ENCODE results near the gene ARHGAP27. TPM values are rescaled to one million over a fixed set of nuclear protein-coding genes. Genes with fewer than 3 reads are reported as not detected.

Gene ARHGAP27
- total and polyA plus RNA-seq, 2 of the 13 experiments (the other 11 are each of a cell fraction or from before 2014, with no cell fraction given) = 15.5 to 18.9 TPM

DNA sequence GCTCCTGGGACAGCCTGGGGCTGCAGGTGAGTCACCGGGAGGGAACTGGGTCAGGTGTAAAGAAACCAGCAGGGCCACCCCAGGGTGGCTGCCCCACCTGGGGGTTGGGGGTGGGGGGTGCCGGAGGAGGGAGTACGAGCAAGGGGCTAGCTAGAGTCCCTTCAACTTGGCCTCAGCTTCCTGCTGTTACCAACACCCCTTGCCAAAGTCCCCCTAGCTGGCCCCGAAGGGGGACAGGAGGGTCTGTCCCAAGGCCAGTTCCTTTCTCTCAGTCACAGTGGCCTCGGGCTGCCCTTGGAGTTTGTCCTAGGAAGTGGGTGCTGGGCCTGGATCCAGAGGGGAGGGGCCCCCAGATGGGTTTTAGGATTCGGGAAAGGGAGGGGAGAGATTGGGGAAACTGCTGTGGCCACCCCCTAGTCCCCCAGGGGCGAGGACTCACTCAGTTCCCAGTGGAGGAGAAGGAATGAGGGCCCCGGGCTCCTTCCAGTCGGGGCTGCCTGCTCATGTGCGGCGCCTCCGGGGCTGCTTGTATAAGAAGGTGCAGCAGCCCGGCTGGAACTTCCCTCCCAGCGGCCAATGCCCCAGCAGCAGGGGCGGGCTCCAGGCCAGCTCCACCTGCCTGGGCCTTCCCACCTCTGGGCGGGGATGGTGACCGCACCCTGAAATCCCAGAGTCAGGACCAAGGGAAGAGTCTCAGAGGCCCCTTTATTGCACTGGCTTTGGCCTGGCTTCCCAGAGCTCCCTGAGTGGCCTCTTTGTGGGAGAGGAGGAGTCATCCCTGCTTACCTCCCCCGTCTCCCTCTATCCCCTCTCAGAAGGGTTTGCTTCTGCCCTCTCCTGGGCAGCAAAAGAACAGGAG lies 7.3 kb downstream of the ARHGAP27 start (continued):
- TF ChIP-seq, protein P1, sequence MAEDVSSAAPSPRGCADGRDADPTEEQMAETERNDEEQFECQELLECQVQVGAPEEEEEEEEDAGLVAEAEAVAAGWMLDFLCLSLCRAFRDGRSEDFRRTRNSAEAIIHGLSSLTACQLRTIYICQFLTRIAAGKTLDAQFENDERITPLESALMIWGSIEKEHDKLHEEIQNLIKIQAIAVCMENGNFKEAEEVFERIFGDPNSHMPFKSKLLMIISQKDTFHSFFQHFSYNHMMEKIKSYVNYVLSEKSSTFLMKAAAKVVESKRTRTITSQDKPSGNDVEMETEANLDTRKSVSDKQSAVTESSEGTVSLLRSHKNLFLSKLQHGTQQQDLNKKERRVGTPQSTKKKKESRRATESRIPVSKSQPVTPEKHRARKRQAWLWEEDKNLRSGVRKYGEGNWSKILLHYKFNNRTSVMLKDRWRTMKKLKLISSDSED (CRISPR knock-in tag; IDR thresholded peaks at IDR 0.05) = no peak
- TF ChIP-seq ZBTB21 (CRISPR knock-in tag; IDR thresholded peaks at IDR 0.05) = no peak
- TF ChIP-seq GTF3A (CRISPR knock-in tag; conservative IDR thresholded peaks at IDR 0.05) = no peak
- TF ChIP-seq, protein P2, sequence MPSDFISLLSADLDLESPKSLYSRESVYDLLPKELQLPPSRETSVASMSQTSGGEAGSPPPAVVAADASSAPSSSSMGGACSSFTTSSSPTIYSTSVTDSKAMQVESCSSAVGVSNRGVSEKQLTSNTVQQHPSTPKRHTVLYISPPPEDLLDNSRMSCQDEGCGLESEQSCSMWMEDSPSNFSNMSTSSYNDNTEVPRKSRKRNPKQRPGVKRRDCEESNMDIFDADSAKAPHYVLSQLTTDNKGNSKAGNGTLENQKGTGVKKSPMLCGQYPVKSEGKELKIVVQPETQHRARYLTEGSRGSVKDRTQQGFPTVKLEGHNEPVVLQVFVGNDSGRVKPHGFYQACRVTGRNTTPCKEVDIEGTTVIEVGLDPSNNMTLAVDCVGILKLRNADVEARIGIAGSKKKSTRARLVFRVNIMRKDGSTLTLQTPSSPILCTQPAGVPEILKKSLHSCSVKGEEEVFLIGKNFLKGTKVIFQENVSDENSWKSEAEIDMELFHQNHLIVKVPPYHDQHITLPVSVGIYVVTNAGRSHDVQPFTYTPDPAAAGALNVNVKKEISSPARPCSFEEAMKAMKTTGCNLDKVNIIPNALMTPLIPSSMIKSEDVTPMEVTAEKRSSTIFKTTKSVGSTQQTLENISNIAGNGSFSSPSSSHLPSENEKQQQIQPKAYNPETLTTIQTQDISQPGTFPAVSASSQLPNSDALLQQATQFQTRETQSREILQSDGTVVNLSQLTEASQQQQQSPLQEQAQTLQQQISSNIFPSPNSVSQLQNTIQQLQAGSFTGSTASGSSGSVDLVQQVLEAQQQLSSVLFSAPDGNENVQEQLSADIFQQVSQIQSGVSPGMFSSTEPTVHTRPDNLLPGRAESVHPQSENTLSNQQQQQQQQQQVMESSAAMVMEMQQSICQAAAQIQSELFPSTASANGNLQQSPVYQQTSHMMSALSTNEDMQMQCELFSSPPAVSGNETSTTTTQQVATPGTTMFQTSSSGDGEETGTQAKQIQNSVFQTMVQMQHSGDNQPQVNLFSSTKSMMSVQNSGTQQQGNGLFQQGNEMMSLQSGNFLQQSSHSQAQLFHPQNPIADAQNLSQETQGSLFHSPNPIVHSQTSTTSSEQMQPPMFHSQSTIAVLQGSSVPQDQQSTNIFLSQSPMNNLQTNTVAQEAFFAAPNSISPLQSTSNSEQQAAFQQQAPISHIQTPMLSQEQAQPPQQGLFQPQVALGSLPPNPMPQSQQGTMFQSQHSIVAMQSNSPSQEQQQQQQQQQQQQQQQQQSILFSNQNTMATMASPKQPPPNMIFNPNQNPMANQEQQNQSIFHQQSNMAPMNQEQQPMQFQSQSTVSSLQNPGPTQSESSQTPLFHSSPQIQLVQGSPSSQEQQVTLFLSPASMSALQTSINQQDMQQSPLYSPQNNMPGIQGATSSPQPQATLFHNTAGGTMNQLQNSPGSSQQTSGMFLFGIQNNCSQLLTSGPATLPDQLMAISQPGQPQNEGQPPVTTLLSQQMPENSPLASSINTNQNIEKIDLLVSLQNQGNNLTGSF (CRISPR knock-in tag; IDR thresholded peaks at IDR 0.05) = no peak
- TF ChIP-seq, protein P3, sequence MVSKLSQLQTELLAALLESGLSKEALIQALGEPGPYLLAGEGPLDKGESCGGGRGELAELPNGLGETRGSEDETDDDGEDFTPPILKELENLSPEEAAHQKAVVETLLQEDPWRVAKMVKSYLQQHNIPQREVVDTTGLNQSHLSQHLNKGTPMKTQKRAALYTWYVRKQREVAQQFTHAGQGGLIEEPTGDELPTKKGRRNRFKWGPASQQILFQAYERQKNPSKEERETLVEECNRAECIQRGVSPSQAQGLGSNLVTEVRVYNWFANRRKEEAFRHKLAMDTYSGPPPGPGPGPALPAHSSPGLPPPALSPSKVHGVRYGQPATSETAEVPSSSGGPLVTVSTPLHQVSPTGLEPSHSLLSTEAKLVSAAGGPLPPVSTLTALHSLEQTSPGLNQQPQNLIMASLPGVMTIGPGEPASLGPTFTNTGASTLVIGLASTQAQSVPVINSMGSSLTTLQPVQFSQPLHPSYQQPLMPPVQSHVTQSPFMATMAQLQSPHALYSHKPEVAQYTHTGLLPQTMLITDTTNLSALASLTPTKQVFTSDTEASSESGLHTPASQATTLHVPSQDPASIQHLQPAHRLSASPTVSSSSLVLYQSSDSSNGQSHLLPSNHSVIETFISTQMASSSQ (IDR thresholded peaks at IDR 0.05; ENCODE audit: low read depth) = no peak
- TF ChIP-seq, protein P3 (CRISPR knock-in tag; IDR thresholded peaks at IDR 0.05; ENCODE audit: borderline replicate concordance) = no peak
- TF ChIP-seq PCBP1 (IDR thresholded peaks at IDR 0.05; ENCODE audit: borderline replicate concordance, low read depth, low read length) = 0 out of 2 replicates have a peak, but pooled peaks have one; percentile 52
- no peak for TF ChIP-seq RAD51 (IDR thresholded peaks at IDR 0.05; ENCODE audit: borderline replicate concordance)
- TF ChIP-seq EEA1 (CRISPR knock-in tag; IDR thresholded peaks at IDR 0.05; ENCODE audit: borderline replicate concordance) = no peak
- TF ChIP-seq RORA (CRISPR knock-in tag; IDR thresholded peaks at IDR 0.05) = no peak
- TF ChIP-seq CREB1 (IDR thresholded peaks at IDR 0.05) = no peak
- TF ChIP-seq CREB1 (CRISPR knock-in tag; IDR thresholded peaks at IDR 0.05) = no peak
- peak; percentile 73; the same call in 1 of the 2 replicates for TF ChIP-seq ZNF788 (CRISPR knock-in tag; IDR thresholded peaks at IDR 0.05; ENCODE audit: borderline replicate concordance)

All from HepG2 (cell line).